GM19395 (cell line): ENCODE data around the gene GRID2.

Experiments
- ATAC-seq: cut with Tn5 transposase; IDR thresholded peaks from one replicate; pipeline ENCODE4 v1.9.1; 2021; ENCODE audit warnings: mild to moderate bottlenecking, moderate library complexity; ENCODE audit not compliant: unreplicated experiment

GRID2 gene

GRCh38 chr4:92658318-92658717 lies 354.6 kb downstream of the GRID2 start:
- no peak for ATAC-seq

- ATAC-seq: no peak
Measured at GRCh38 chr4:92677805-92678204, 374.0 kb downstream of the GRID2 start.

DNA sequence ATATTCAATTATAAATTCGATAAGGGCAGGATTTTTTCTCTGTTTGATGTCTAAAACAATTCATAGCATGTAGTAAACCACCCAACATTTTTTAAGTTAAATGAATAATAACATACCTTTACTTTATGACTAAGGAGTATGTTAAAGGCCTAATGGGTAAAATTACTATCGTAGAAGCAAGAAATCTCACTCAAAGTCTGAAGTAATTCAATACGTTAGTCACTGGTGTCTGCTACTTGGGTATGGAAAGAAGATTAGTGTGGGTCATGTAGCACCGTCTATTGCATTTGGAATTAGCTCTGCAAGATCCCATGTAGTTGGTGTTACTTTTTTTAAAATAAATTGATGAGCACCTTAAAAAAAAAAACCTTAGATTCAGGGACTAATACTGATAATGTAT lies 374.5 kb downstream of the GRID2 start:
- no peak for ATAC-seq

- ATAC-seq: no peak
Measured at GRCh38 chr4:92679149-92679548, 375.4 kb downstream of the GRID2 start.

GRCh38 chr4:92714640-92715039 lies 410.9 kb downstream of the GRID2 start:
- ATAC-seq: no peak

- ATAC-seq: no peak
Measured at GRCh38 chr4:92733231-92733630, 429.5 kb downstream of the GRID2 start.

GRCh38 chr4:92735025-92735665 lies 431.4 kb downstream of the GRID2 start:
- ATAC-seq: no peak

GRCh38 chr4:92760433-92760832 lies 456.7 kb downstream of the GRID2 start:
- ATAC-seq: no peak

DNA sequence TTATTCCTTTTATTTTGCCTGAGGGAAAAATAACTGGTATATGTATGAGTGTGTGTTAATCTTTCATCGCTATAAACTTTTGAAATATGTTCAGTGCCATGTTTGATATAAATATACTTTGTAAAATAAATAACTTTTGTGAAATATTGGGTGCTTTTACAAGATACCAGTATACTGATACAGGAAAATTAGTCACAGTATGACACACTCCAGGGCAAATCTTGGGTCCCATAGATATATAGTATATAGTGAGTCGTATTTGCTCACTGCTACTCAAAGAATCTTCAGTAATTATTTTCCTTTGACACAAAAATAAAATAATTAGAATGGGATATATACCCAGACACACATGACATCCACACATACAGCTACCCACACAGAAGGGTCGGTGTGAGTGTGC lies 472.3 kb downstream of the GRID2 start:
- no peak for ATAC-seq

DNA sequence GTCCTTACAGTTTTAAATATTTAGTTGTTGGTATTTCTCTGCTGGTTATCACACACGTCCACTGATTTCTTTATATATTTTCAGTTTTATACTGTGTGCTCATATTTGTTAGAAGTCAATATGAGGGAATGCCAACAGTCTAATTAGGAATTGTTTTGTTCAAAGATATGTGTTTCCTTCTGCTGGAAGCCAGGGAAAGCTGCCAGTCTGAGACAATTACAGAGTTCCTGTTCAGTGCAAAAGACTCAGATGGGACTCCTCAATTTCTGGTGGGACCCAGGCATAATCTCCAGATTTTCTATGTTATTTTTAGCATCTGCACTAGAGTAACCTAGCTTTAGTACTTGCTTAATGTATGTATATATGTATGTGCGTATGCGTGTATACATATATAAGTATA lies 486.0 kb downstream of the GRID2 start:
- no peak for ATAC-seq

GRCh38 chr4:92791871-92792440 lies 488.2 kb downstream of the GRID2 start:
- no peak for ATAC-seq

DNA sequence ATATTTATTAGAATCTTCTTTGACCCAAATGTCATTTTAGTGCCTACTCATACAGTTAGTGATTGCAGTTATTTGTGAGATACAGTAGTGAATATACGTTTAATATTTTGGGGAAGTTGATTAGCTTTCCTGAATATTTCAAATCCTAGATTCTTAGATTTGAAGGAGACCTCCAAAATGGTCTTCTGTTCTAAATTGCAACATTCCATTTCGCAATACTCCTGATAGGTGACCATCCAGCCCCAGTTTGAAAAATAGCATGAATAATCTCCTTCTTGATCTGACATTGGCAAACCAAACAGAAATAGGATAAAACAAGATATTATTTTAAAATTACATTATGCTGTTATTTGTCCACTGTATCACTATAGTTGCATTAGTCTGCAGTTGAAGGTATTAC lies 505.6 kb downstream of the GRID2 start:
- ATAC-seq: no peak

DNA sequence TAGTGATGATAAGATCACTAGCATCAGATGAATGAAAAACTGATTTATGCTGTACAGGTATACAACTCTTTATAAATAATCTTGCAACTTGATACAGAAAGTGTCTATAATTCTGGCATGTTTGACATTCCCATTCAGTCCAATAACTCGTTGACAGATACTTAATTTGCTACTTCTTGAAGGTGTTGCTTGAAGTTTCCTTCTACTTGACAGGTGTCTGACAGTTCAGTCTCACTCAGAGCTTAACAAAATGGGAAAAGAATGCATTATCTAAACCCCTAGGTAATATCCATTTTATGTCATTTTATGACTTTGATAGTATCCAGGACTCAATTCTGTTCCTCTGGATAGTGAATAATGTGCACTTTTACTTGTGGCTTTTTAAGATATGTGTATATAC lies 508.9 kb downstream of the GRID2 start:
- ATAC-seq: no peak

GRCh38 chr4:92814677-92815076 lies 510.9 kb downstream of the GRID2 start:
- no peak for ATAC-seq

DNA sequence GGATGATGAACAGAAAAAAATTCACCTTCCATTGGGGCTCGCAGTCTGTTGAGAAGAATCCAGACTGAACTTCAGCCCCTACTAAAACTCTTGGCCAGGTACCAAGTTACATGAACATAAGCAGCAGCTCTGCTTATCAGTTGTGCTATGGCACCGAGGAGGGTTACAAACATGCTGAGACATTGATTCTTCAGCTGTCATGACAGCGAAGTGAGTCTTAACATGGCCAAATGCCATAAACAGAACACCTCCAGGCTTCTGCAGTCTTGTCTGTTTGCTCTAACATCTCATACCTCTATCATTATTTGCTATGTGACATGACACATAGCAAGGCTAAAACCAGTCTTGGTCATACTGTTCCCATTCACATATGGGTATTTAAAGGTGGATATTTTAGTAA lies 521.5 kb downstream of the GRID2 start:
- no peak for ATAC-seq

DNA sequence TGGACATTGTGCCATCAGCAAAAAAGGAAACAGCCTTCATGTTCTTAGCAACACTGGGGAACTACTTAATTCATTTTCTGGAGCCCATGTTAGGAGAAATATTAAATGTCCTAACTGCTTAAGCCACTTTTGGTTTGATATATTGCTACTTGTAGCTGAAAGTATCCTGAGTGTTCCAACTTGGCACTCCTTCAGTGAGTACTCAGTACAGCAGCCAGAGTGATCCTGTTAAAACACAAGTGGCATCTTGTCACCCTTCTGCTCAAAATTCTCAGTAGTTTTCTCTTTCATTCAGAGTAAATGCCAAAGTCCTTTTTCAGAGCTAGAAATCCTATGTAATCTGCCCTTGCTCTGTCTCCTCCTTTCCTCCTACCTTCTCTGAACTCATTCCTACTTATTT lies 522.0 kb downstream of the GRID2 start:
- no peak for ATAC-seq

- ATAC-seq: no peak
Measured at GRCh38 chr4:92830771-92831170, 527.0 kb downstream of the GRID2 start.

- ATAC-seq: no peak
Measured at GRCh38 chr4:92840880-92841279, 537.1 kb downstream of the GRID2 start.

DNA sequence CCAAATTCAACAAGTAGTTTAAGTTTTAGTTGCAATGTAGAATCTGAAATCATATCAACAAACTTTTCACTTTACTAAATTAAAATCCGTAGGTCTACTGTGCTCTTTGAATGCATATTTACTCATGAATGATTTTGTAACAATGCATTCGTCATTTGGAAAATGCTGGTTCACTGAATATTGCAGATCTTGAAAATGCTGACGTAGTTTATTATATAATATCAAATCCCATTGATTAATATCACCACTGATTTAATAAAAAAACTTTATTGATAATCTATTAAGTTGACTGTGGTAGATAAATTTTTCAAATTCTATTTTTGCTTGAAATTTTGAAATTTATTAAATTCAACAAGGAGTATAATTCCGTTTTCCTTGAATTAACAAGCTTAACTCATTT lies 540.0 kb downstream of the GRID2 start:
- ATAC-seq: no peak

DNA sequence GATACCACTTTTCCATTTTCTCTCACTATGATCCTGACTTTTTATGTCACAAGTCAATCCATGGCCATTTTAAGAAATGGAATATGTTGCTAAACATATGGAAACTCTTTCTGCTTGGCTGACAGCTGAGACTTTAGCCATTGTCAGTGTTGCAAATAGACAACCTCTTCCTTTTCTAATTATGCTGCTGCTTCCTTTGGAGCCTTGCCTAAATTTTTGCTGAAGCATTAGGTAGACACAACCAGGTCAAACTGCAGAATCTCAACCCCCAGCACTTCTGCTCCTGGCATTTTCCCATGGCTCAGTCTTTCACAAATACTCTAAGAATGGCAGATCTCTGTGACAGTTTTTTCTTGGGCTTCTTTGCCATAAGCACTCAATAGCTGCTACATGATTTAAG lies 543.3 kb downstream of the GRID2 start:
- no peak for ATAC-seq

- ATAC-seq: no peak
Measured at GRCh38 chr4:92862509-92862908, 558.7 kb downstream of the GRID2 start.

DNA sequence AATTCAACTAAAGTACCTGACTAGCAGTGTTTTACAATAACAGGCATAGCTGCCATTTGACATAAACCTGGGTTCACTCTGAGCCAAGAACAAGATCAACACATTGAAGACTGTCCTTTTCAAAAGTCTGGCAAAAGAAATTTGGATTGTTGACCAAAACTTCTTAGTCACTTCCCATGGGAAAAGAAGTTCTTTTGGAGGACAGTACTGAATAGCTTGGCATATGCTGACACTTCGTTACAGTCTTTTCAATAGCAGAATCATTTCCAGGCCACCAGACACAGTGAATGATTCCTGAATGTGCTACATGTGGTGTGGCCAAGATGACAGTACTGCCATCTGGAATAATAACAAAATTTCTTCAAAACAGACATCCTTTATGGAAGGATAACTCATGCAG lies 560.3 kb downstream of the GRID2 start:
- ATAC-seq: no peak

- no peak for ATAC-seq
Measured at GRCh38 chr4:92872604-92873003, 568.8 kb downstream of the GRID2 start.
